ENCODE measurements around the gene SI. TPM values are rescaled to one million over a fixed set of nuclear protein-coding genes. Genes with fewer than 3 reads are reported as not detected.

Gene SI
- total RNA-seq (ENCODE audit: low replicate concordance): not detected in 2 replicates

DNA sequence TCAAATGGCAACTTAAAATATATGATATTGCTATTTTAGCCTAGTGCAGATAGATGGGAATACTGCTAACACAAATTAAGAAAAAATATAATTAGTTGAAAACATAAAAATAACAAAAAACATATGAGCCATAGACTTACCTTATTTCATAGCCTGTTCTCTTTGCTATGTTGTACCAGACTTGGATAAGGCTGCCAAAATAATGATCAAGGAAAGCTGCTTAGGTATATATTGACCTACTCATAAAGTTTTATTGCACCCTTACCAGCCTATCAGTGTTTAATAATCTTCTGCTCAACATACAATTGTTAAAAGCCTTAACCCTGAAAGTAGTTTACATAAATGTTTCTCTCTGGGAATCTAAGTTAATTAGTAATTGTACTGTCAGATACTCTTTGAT, at the start of gene SI:
SI (minus strand) TSS at position 204 of the 400 bp plus-strand sequence. CDS start 2,484 bp downstream, outside the sequence.
- H3K4me3 ChIP-seq: no peak within 1 kb of the TSS
- no peak within 1 kb of the TSS for H3K27ac Mint-ChIP-seq
- H3K9ac ChIP-seq: no peak within 1 kb of the TSS
- no peak for DNase-seq (ENCODE audit: low spot score)
- no peak within 1 kb of the TSS for H2AFZ ChIP-seq (replicated peaks)
- H3K27me3 Mint-ChIP-seq (ENCODE audit: insufficient read depth, low read depth): no peaks in the 10 kb centered on the region
- H3K27ac ChIP-seq: no peak within 1 kb of the TSS
- H3K79me2 ChIP-seq (ENCODE audit: low read depth): no peaks in the 10 kb centered on the region
- TF ChIP-seq, protein P1, sequence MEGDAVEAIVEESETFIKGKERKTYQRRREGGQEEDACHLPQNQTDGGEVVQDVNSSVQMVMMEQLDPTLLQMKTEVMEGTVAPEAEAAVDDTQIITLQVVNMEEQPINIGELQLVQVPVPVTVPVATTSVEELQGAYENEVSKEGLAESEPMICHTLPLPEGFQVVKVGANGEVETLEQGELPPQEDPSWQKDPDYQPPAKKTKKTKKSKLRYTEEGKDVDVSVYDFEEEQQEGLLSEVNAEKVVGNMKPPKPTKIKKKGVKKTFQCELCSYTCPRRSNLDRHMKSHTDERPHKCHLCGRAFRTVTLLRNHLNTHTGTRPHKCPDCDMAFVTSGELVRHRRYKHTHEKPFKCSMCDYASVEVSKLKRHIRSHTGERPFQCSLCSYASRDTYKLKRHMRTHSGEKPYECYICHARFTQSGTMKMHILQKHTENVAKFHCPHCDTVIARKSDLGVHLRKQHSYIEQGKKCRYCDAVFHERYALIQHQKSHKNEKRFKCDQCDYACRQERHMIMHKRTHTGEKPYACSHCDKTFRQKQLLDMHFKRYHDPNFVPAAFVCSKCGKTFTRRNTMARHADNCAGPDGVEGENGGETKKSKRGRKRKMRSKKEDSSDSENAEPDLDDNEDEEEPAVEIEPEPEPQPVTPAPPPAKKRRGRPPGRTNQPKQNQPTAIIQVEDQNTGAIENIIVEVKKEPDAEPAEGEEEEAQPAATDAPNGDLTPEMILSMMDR (IDR thresholded peaks at IDR 0.05): no peak
- TF ChIP-seq EZH2phosphoT487 (IDR thresholded peaks at IDR 0.05): no peak
- TF ChIP-seq EZH2 (IDR thresholded peaks at IDR 0.05): no peak
- no peak within 1 kb of the TSS for H3K4me2 ChIP-seq
- no peaks in the 10 kb centered on the region for H4K20me1 ChIP-seq (ENCODE audit: low read depth)
- no peaks in the 10 kb centered on the region for H3K4me1 ChIP-seq
- H3K27me3 ChIP-seq: no peaks in the 10 kb centered on the region
- no peaks in the 10 kb centered on the region for H3K36me3 Mint-ChIP-seq
- no peaks in the 10 kb centered on the region for H3K4me1 Mint-ChIP-seq
- H3K4me3 Mint-ChIP-seq: no peak within 1 kb of the TSS
- H3F3A ChIP-seq (ENCODE audit: low read depth): no peaks in the 10 kb centered on the region
- no peaks in the 10 kb centered on the region for H3K36me3 ChIP-seq
- no peaks in the 10 kb centered on the region for H3K9me3 ChIP-seq (ENCODE audit: low read depth)
- H3K9me3 Mint-ChIP-seq: no peaks in the 10 kb centered on the region

DNA sequence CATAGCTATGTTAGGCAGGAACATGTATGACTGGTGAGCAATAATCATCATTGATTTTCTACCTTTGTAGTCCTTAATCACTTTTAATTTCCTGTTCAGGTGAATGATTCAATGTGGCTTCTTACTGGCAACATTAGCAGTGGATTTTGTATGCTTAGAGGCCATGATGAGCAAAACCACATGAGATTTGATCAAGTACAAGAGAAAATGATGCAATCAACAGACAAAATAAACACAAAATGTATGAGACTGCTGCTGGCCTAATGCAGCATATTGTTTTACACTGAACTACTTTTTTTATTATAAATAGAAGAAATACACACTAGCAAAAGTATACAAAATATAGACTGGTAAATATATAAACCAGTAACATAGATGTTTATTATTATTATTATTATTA, 47.5 kb upstream of the SI start:
- no peak for DNase-seq (ENCODE audit: low spot score)
- H3K27me3 Mint-ChIP-seq (ENCODE audit: insufficient read depth, low read depth): peaks cover 3% of the 10 kb centered on the region

DNA sequence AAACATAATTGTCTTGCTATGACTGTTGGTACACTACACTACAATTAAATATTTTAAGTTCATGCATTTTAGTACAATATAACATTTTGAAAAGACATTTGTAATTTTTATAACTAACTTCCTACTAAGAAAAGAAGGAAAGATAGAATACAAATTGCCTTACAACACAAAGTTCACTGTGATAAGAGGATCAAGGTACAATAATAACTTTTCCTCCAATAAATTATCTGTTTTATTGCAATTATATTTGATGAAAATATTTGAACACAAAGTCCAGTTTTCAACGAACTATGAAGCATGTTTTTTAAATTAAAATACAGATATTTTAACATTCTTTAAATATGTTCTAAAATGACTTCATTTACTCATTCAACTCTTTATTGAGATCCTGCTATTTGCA, 33.1 kb upstream of the SI start:
- Histone ChIP-seq H3K79me2 (ENCODE audit: low read depth) (no peaks in the 10 kb centered on the region), H3K4me1 (no peaks in the 10 kb centered on the region), H3K4me2 (no peak overlapping the region), H3F3A (ENCODE audit: low read depth) (no peaks in the 10 kb centered on the region), H4K20me1 (ENCODE audit: low read depth) (no peaks in the 10 kb centered on the region), H3K27me3 (no peaks in the 10 kb centered on the region), H3K9me3 (ENCODE audit: low read depth) (no peaks in the 10 kb centered on the region), H3K9ac (no peak overlapping the region), H3K27ac (no peak overlapping the region), H3K36me3 (no peaks in the 10 kb centered on the region), H2AFZ (replicated peaks) (no peak overlapping the region), H3K4me3 (no peak overlapping the region)
- no peak for DNase-seq (ENCODE audit: low spot score)
- Mint-ChIP-seq H3K27ac (no peak overlapping the region), H3K4me1 (no peaks in the 10 kb centered on the region), H3K27me3 (ENCODE audit: insufficient read depth, low read depth) (no peaks in the 10 kb centered on the region), H3K36me3 (no peaks in the 10 kb centered on the region), H3K4me3 (no peak overlapping the region), H3K9me3 (no peaks in the 10 kb centered on the region)
- no peak for TF ChIP-seq EZH2 (IDR thresholded peaks at IDR 0.05)

More for the DNA sequence above, 47.5 kb upstream of the SI start:
- Histone ChIP-seq H3F3A (ENCODE audit: low read depth) (no peaks in the 10 kb centered on the region), H2AFZ (replicated peaks) (no peak overlapping the region), H3K27ac (no peak overlapping the region), H3K4me1 (no peaks in the 10 kb centered on the region), H3K79me2 (ENCODE audit: low read depth) (no peaks in the 10 kb centered on the region), H3K9ac (no peak overlapping the region), H3K9me3 (ENCODE audit: low read depth) (no peaks in the 10 kb centered on the region), H3K36me3 (no peaks in the 10 kb centered on the region), H4K20me1 (ENCODE audit: low read depth) (no peaks in the 10 kb centered on the region), H3K27me3 (no peaks in the 10 kb centered on the region), H3K4me3 (no peak overlapping the region), H3K4me2 (no peak overlapping the region)
- Mint-ChIP-seq H3K36me3 (no peaks in the 10 kb centered on the region), H3K4me3 (no peak overlapping the region), H3K27ac (no peak overlapping the region), H3K9me3 (no peaks in the 10 kb centered on the region), H3K4me1 (no peaks in the 10 kb centered on the region)
- TF ChIP-seq EZH2phosphoT487 (IDR thresholded peaks at IDR 0.05) (no peak), EZH2 (IDR thresholded peaks at IDR 0.05) (no peak)

DNA sequence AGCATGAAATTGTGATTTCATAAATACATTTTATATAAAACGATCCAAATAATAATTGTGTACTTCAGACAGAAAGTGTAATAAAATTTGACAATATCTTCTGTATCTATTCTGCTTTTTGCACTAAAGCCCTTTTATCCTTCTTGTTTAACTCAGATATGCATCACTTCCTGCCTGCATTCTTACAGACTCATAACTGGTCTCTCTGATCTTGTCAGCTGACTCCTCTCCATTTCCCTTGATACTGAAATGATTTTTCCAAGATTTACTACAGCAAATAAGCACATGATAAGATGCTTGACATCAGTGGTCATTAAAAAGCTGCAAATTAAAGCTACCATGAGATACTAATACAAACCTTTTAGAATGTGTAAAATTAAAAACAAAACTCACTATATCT, 25.3 kb upstream of the SI start:
- H3K27me3 Mint-ChIP-seq (ENCODE audit: insufficient read depth, low read depth): no peaks in the 10 kb centered on the region
- no peak overlapping the region for H3K4me2 ChIP-seq
- TF ChIP-seq, protein P1 (IDR thresholded peaks at IDR 0.05): no peak
- no peak for TF ChIP-seq EZH2phosphoT487 (IDR thresholded peaks at IDR 0.05)
- TF ChIP-seq EZH2 (IDR thresholded peaks at IDR 0.05): no peak

More for the DNA sequence above, 25.3 kb upstream of the SI start:
- Histone ChIP-seq H3K79me2 (ENCODE audit: low read depth) (no peaks in the 10 kb centered on the region), H2AFZ (replicated peaks) (no peak overlapping the region), H3K27me3 (no peaks in the 10 kb centered on the region), H4K20me1 (ENCODE audit: low read depth) (no peaks in the 10 kb centered on the region), H3K36me3 (no peaks in the 10 kb centered on the region), H3K9me3 (ENCODE audit: low read depth) (no peaks in the 10 kb centered on the region), H3K4me3 (no peak overlapping the region), H3K27ac (no peak overlapping the region), H3F3A (ENCODE audit: low read depth) (no peaks in the 10 kb centered on the region), H3K4me1 (no peaks in the 10 kb centered on the region), H3K9ac (no peak overlapping the region)
- no peaks in the 10 kb centered on the region for H3K4me1 Mint-ChIP-seq
- no peaks in the 10 kb centered on the region for H3K36me3 Mint-ChIP-seq
- H3K27ac Mint-ChIP-seq: no peak overlapping the region
- DNase-seq (ENCODE audit: low spot score): no peak
- no peak overlapping the region for H3K4me3 Mint-ChIP-seq
- H3K9me3 Mint-ChIP-seq: no peaks in the 10 kb centered on the region

All from neural progenitor cell (in vitro differentiated cells).